Measurements from ENCODE around the gene TRAPPC8.

DNA sequence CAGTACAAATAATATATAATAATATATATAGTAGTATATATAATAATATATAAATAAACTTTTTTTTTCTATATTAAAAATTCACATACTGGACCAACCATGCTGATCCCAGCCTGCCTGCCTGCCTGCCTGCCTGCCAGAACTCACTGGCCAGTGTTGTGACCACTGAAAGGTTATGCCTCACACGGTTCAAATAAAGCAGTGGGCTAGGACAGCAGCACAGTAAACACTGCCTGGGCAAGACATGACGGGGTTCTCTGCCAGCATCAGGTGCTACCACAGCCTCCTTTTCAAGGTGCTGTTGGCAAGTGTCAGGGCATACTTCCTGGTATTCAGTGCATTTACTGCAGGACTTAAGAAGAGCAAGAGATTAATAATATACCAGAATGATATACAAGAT lies 67.6 kb downstream of the TRAPPC8 start:
- TF ChIP-seq EZH2 (IDR thresholded peaks at IDR 0.05) (no peak), EZH2phosphoT487 (IDR thresholded peaks at IDR 0.05) (no peak)
- TF ChIP-seq, protein P1, sequence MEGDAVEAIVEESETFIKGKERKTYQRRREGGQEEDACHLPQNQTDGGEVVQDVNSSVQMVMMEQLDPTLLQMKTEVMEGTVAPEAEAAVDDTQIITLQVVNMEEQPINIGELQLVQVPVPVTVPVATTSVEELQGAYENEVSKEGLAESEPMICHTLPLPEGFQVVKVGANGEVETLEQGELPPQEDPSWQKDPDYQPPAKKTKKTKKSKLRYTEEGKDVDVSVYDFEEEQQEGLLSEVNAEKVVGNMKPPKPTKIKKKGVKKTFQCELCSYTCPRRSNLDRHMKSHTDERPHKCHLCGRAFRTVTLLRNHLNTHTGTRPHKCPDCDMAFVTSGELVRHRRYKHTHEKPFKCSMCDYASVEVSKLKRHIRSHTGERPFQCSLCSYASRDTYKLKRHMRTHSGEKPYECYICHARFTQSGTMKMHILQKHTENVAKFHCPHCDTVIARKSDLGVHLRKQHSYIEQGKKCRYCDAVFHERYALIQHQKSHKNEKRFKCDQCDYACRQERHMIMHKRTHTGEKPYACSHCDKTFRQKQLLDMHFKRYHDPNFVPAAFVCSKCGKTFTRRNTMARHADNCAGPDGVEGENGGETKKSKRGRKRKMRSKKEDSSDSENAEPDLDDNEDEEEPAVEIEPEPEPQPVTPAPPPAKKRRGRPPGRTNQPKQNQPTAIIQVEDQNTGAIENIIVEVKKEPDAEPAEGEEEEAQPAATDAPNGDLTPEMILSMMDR (IDR thresholded peaks at IDR 0.05), result no peak

Data from neural progenitor cell (in vitro differentiated cells).